NCI-H1048 (cell line): Measurements from ENCODE around the gene TRAF5.
"Not testable (repeated sequence)": the region's sequence is repeated elsewhere in the genome, so short reads cannot be mapped to it uniquely, and the experiment has no call there.

Experiments used
- DNase-seq: peaks from one replicate; lab custom pipeline; 2025; lab: John Stamatoyannopoulos, UW

Gene TRAF5

GRCh38 chr1:211378844-211379243 lies 52.2 kb downstream of the TRAF5 start:
- DNase-seq = no peak

GRCh38 chr1:211379446-211379845 lies 52.8 kb downstream of the TRAF5 start:
- no peak for DNase-seq

GRCh38 chr1:211381481-211382181 lies 55.0 kb downstream of the TRAF5 start:
- no peak for DNase-seq

- DNase-seq = no peak
Observed at GRCh38 chr1:211382182-211382713, 55.6 kb downstream of the TRAF5 start.

GRCh38 chr1:211382714-211383480 lies 56.3 kb downstream of the TRAF5 start:
- peak; percentile 87 for DNase-seq

GRCh38 chr1:211384524-211384923 lies 57.9 kb downstream of the TRAF5 start:
- no peak for DNase-seq

GRCh38 chr1:211386921-211387320 lies 60.3 kb downstream of the TRAF5 start:
- DNase-seq = no peak

- not testable (repeated sequence) for DNase-seq
Observed at GRCh38 chr1:211390829-211391228, 64.2 kb downstream of the TRAF5 start.

- DNase-seq = no peak
Observed at GRCh38 chr1:211393203-211393602, 66.6 kb downstream of the TRAF5 start.

- DNase-seq = not testable (repeated sequence)
Observed at GRCh38 chr1:211398266-211398930, 71.8 kb downstream of the TRAF5 start.

GRCh38 chr1:211399851-211400393 lies 73.3 kb downstream of the TRAF5 start:
- not testable (repeated sequence) for DNase-seq

GRCh38 chr1:211401751-211402150 lies 75.1 kb downstream of the TRAF5 start:
- not testable (repeated sequence) for DNase-seq

GRCh38 chr1:211406086-211406485 lies 79.5 kb downstream of the TRAF5 start:
- DNase-seq = not testable (repeated sequence)

GRCh38 chr1:211407749-211408148 lies 81.1 kb downstream of the TRAF5 start:
- not testable (repeated sequence) for DNase-seq

GRCh38 chr1:211411639-211412038 lies 85.0 kb downstream of the TRAF5 start:
- DNase-seq = no peak

- DNase-seq = no peak
Observed at GRCh38 chr1:211415700-211416099, 89.1 kb downstream of the TRAF5 start.

- DNase-seq = not testable (repeated sequence)
Observed at GRCh38 chr1:211416246-211416627, 89.6 kb downstream of the TRAF5 start.

GRCh38 chr1:211416628-211417323 lies 90.1 kb downstream of the TRAF5 start:
- DNase-seq = not testable (repeated sequence)

- no peak for DNase-seq
Observed at GRCh38 chr1:211420389-211420788, 93.8 kb downstream of the TRAF5 start.

- DNase-seq = no peak
Observed at GRCh38 chr1:211420845-211421454, 94.3 kb downstream of the TRAF5 start.

- no peak for DNase-seq
Observed at GRCh38 chr1:211424018-211424417, 97.4 kb downstream of the TRAF5 start.
